Cerebellar nuclear complex (tissue), 1 donor: ENCODE data around the gene XPO6.

Experiments used
- DNase-seq, 2 experiments: peaks; one replicate each; lab custom pipeline; 2025; lab: John Stamatoyannopoulos, UW

The XPO6 gene

GRCh38 chr16:28089992-28090365 lies 121.8 kb downstream of the XPO6 start:
- no peak for DNase-seq

DNA sequence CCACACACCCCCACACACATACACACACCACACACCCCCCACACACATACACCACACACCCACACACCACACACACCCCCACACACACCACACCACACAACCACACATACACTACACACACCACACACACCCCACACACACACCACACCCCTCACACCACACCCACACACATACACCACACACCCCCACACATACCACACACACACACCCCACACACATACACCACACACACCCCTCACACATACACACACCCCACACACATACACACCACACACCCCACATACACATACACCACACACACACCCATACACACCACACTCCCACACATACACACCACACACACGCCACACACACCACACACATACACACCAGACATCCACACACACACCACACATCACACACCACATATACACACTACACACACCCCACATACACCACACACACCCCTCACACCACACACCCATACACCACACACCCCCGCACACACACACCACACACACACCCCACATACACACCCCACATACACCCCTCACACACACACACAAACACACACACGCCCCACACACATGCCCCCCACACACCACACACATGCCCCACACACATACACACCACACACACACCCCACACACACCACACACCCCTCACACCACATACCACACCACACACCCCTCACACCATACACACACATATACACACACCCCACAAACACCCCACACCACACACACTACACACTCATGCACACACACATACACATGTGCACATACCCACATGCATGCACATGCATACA lies 122.4 kb downstream of the XPO6 start:
- DNase-seq, result no peak

- no peak for DNase-seq
These were observed 124.0 kb downstream of the XPO6 start for GRCh38 chr16:28087675-28088300.

DNA sequence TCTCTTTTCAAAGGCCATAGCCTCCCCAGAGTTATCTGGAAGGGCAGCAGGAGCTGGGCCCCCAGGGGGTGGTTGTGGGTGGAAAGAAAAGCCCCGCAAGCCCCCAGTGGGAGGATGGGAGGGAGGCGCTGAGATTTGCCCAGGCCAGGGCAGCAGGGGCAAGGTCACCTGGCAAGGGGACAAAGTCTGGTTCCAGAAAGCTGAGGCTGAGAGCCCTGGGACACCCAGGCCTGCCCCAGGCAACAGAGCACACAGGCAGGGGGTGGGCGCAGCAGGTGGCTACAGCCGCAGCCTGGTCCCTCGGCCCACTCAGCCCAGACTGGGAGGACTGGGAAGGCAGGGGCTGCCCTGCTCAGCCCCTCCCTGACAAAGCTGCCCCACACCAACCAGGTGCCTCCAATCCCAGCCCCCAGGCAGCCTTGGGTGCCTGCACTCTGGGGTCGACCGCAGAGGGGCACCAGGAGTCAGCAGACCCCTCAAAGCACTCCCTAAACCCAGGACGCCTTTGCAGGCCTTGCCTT lies 124.6 kb downstream of the XPO6 start:
- no peak for DNase-seq

- no peak for DNase-seq
These were observed 125.3 kb downstream of the XPO6 start for GRCh38 chr16:28086186-28087139.

- DNase-seq, result no peak
These were observed 126.2 kb downstream of the XPO6 start for GRCh38 chr16:28085389-28086171.

- DNase-seq, result no peak
These were observed 127.6 kb downstream of the XPO6 start for GRCh38 chr16:28084209-28084608.

GRCh38 chr16:28082624-28083023 lies 129.1 kb downstream of the XPO6 start:
- no peak for DNase-seq

DNA sequence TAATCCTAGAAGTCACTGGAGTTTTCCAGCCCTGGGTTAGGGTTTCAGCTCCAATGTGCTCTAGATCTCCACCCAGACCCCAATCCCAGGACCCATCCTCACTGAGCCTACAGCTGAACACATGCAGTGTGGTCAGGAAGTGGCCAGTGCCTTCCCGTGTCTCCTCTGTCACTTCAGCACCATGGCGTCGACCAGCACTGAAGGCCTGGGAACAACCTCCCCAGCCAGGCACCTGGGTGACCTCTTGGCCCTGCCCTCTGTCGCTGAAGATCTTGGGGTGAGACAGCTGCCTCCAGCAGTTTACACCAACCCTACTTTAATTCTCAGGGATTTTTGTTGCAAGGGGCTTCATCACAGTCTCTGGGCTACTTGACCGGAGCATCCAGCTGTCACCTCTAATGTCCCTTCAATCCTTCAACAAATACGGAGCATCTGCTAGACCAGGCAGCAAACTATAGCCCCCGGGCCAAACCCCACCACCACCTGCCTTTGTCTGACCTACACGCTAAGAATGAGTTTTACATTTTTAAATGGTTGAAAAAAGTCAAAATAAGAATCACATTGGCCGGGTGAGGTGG lies 130.3 kb downstream of the XPO6 start:
- no peak for DNase-seq

DNA sequence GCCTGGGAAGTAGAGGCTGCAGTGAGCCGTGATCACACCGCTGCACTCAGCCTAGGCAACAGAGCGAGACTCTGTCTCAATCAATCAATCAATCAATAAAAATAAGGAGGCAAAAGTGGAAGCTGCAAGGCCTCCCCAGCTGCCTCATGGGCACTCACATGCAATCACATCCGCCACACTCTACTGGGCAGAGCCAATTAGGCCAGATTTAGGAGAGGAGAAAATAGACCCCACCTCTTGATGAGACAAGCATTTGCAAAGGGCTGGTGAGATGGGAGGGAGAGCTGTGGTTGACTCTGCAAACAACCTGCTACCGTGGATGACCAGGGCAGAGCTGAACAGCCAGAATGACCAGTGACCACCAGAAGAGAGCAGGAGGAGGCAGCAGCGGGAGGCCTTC lies 133.5 kb downstream of the XPO6 start:
- no peak for DNase-seq

GRCh38 chr16:28073836-28074235 lies 137.9 kb downstream of the XPO6 start:
- no peak for DNase-seq

DNA sequence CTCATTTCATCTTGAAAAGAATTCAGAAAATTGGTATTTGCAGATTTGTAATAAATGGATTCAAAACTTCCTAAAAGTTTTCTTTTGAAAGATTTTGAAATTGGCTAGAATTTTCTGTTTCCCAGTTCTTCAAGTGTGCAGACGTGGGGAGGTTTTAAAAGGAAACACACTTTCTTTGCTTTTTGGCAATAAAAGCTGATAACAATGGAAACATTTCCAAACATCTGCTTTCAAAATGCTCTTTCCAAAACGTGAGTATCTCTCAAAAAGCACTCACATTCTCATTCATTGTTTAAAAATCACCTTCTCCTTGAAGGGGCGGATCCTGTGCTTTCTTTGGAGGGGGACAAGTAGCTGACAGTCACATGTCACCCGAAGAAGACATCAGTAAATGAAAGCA lies 139.7 kb downstream of the XPO6 start:
- DNase-seq, result no peak

- DNase-seq, result no peak
These were observed 141.6 kb downstream of the XPO6 start for GRCh38 chr16:28069971-28070794.

GRCh38 chr16:28068976-28069375 lies 142.8 kb downstream of the XPO6 start:
- DNase-seq, result no peak

DNA sequence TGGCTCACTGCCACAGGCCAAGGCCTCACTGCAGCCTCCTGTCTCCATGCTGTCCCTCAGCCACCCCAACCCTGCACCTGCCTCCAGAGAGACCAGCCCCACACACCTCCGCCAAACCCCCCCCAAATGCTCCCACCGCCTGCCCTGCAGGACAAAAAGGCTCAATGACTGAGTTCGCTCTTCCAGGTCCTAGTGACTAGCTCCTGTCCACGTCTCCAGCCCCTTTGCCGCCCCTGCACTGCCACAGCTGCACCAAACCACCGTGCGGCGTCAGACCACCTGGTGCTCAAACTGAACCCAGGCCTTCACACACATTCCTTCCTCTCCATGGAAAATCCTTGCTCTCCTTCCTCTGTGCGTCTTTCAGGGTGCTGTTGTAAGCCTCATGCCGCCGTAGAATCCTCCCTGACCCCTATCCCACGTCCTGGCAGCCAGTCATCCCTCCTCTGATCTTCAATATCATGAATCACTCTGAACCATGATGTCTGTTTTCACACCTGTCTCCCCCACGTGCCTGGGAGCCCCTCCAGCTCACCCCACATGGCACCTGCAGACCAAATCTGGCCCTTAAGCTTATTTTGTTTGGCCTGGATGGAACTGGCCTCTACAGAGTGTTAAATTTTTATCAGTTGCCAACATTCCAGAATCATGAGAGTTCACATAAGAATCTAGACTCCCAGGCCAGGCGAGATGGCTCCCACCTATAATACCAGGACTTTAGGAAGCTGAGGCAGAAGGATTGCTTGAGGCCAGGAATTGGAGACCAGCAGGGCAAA lies 144.0 kb downstream of the XPO6 start:
- no peak for DNase-seq

- no peak for DNase-seq
These were observed 147.0 kb downstream of the XPO6 start for GRCh38 chr16:28064706-28065249.

GRCh38 chr16:28064150-28064549 lies 147.6 kb downstream of the XPO6 start:
- DNase-seq, result no peak

DNA sequence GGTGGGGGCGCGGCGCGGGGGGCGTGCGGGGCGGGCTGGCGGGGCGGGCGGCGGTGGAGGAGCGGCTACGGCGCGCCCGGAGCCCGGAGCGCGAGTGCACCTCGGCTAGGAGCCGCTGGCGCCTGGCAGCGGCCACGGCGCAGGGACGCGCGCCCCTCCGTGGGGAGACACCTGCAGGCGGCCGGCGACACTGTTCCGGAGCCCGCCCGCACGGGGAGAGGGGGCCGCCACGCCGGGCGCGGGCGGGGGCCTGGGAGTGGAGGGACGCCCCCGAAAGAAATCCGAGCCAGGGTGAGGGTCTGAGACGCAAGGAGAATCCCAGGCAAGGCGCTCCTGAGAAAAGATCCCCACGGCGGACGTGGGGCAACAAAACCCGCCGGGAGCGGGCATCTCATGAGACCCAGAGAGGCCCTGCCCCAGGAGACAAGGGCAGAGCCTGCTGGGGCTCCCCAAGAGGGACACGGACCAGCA lies 148.1 kb downstream of the XPO6 start, which contains the start of gene GSG1L:
Gene GSG1L (minus strand): TSS at position 124 of the 471 bp plus-strand sequence. CDS start 290 bp downstream, outside the sequence.
- no peak for DNase-seq
